Small intestine (tissue), 7 donors: ENCODE results near the gene CLC. TPM values are rescaled to one million over a fixed set of nuclear protein-coding genes. Genes with fewer than 3 reads are reported as not detected.

Source experiments
- DNase-seq, 2 donors: peaks; one replicate each; pipeline versions ENCODE4 v3.0.0 to v3.0.0-alpha.2; 2013
- FAIRE-seq: peaks from 2 replicates; lab custom pipeline; 2012; peaks lifted over from hg19 to GRCh38; lab: Jason Lieb, UNC
- H3K27ac ChIP-seq, 3 donors: one replicate each; pipeline ENCODE4 v1.5.1; 2013; ENCODE audit warnings: low read length in 2 of 3, mild to moderate bottlenecking in 2 of 3, control low read depth in 1 of 3, inconsistent platforms in 1 of 3, low read depth in 1 of 3, moderate library complexity in 1 of 3
- H3K27me3 ChIP-seq, 3 donors: one replicate each; pipeline ENCODE4 v1.6.1; 2013; ENCODE audit warnings: low read length in 3 of 3, inconsistent platforms in 1 of 3; ENCODE audit not compliant: control insufficient read depth in 3 of 3, insufficient read depth in 3 of 3
- H3K36me3 ChIP-seq, 3 donors: one replicate each; pipeline ENCODE4 v1.6.1; 2013; ENCODE audit warnings: low read length in 3 of 3, inconsistent platforms in 1 of 3, low read depth in 1 of 3, mild to moderate bottlenecking in 1 of 3, moderate library complexity in 1 of 3; ENCODE audit not compliant: control insufficient read depth in 3 of 3, insufficient read depth in 2 of 3
- H3K4me1 ChIP-seq, 3 donors: one replicate each; pipeline ENCODE4 v1.6.1; 2013; ENCODE audit warnings: low read length in 2 of 3, inconsistent platforms in 1 of 3, low read depth in 1 of 3, mild to moderate bottlenecking in 1 of 3, moderate library complexity in 1 of 3; ENCODE audit not compliant: control insufficient read depth in 3 of 3, insufficient read depth in 2 of 3
- H3K4me3 ChIP-seq, 3 donors: one replicate each; pipeline ENCODE4 v1.5.1; 2013; ENCODE audit warnings: low read length in 3 of 3, control low read depth in 1 of 3, inconsistent platforms in 1 of 3, low read depth in 1 of 3, mild to moderate bottlenecking in 1 of 3, moderate library complexity in 1 of 3
- H3K9me3 ChIP-seq, 2 donors: one replicate each; pipeline ENCODE4 v1.6.1; 2013; ENCODE audit warnings: low read depth in 1 of 2, low read length in 1 of 2; ENCODE audit not compliant: control insufficient read depth in 2 of 2, insufficient read depth in 1 of 2
- WGBS, 3 donors: extraction: QIAGEN DNeasy Blood & Tissue Kit; methylation state at CpG; one replicate each; pipeline ENCODE4 v1.1.7; 2013; 5-methylcytosine and 5-hydroxymethylcytosine counted together
- polyA plus RNA-seq, 4 donors: library from polyadenylated mRNA; stranded (reverse) in 3 of 4; unstranded in 1 of 4; fragments of 200-250 nt in 3 of 4; fragments of 120-200 nt in 1 of 4; gene quantifications; one replicate each; pipeline versions ENCODE4 v1.2.1 to v1.2.3, GENCODE V29; 2013
- donor health status: healthy with polysubstance abuse.
- donor health status: control.
- donor health status: control.
- donor health status: Bipolar disorder and iron deficiency.
- donor health status: healthy.

Gene CLC
- polyA plus RNA-seq, 4 donors: 1.2 to 27.3 TPM; not detected in 2

DNA sequence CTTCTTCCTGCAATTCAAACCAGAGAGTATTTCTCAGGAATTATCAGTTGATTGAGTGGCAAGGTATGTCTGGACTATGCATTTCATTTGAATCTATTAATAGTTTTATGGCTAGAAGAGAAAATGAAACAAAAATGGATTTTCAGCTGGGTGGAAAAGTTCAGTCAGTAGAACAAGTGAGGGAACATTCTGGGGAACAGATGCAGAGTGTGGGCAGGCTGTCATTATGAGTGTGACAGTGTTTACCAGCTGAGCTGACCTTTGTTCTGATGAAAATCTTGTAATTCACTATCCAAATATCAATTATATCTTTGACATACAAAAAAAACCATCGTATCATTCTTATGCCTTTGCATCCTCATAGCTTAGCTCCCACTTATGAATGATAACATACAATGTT, 2.6 kb upstream of the CLC start:
- H3K4me1 ChIP-seq: no peaks in the 10 kb centered on the region
- H3K27me3 ChIP-seq: peaks cover 0 to 2% (median 0%) of the 10 kb centered on the region in 3 donors
- no peak overlapping the region for H3K4me3 ChIP-seq
- H3K27ac ChIP-seq: no peak overlapping the region
- FAIRE-seq: no peak
- DNase-seq: no peak
- H3K36me3 ChIP-seq: no peaks in the 10 kb centered on the region
- WGBS, 3 donors: 43 to 86% (median 72%) methylated on average over 1 of the region's 1 CpG
- no peaks in the 10 kb centered on the region for H3K9me3 ChIP-seq

DNA sequence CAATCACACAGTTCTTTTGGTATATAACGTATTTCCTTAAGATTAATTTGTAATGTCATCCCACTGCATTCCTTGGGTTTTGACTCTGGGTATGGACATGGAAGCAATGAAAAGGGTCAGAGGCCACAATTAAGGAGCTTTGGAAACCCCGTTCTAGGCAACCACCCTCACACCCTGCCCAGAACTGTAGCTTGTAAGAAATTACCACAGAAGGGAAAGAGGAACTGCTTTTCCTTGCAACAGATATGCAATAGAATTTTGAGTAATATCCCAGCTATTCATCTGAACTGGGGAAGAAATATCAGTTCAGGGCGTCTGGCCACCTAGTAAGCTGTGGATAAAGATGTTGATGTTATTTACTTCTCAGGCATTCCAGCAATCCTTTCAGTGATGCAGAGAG, 985 bp upstream of the CLC start:
- Histone ChIP-seq H3K36me3 (no peaks in the 10 kb centered on the region), H3K9me3 (no peaks in the 10 kb centered on the region), H3K4me1 (no peaks in the 10 kb centered on the region), H3K27ac (no peak overlapping the region), H3K27me3 (peaks cover 0 to 2% (median 0%) of the 10 kb centered on the region in 3 donors), H3K4me3 (no peak overlapping the region)
- FAIRE-seq (no peak), DNase-seq (no peak)
- WGBS, 3 donors: 35 to 39% (median 38%) methylated on average over 3 of the region's 3 CpGs

DNA sequence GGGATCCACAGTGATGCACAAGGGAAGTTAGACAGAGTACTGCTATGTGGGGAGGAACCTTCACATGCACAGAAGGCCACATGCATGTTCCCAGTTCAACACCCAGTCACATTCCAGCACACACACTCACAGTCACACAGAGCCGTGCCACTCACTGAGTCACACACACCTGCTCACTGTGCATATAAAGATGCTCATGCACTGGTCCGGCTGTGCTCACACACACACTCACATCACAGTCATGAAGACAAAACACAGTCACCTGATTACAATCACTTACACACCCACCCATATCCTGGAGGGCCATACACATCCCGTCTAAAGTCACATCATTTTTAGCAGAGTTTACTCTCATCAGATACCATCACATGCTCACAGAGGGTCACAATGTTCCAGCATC, 478 bp downstream of the CLC start:
- Histone ChIP-seq H3K4me1 (no peaks in the 10 kb centered on the region), H3K27ac (no peak overlapping the region), H3K27me3 (peaks cover 0 to 2% (median 0%) of the 10 kb centered on the region in 3 donors), H3K9me3 (no peaks in the 10 kb centered on the region), H3K36me3 (no peaks in the 10 kb centered on the region), H3K4me3 (no peak overlapping the region)
- FAIRE-seq: no peak
- 52 to 68% (median 67%) methylated on average over 3 of the region's 3 CpGs for WGBS, 3 donors
- DNase-seq: no peak

DNA sequence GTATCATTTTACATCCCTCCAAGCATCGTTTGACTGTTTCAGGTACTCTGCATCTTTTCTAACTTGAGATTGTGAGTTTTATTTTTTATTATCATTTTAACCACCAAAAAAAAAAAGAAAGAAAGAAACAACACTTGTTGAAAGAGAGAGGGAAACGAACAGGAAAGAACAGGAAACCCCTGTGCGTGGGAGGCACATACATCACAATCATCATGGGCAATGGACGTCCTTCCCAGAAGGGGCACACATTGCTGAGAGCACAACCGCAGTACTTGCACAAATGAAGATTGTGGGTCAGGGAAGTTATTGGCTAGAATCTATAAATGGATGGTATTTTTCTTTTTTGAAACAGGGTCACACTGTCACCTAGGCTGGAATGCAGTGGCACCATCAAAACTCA, 1.7 kb downstream of the CLC start:
- no peak for FAIRE-seq

DNA sequence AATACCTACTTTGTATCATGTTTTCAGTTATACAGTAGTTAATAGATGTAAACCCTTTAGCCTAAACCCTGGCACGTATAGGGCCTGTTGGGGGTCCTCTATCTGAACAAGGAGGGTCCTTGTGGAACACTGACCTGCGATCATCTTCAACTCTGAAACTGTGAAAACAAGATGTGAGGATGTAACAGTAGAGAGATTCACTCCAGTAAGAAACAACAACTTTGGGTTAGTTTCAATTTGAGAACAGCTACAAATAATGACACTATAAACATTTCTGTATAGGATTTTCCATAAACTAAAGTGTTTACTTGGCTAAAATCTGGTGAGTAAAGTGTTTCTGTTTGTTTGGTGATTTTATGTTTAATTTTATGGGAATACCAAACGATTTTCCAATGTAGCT, 2.1 kb downstream of the CLC start:
- FAIRE-seq (no peak), DNase-seq (no peak)
- Histone ChIP-seq H3K27me3 (peaks cover 0 to 2% (median 0%) of the 10 kb centered on the region in 3 donors), H3K27ac (no peak overlapping the region), H3K36me3 (no peaks in the 10 kb centered on the region), H3K4me1 (no peaks in the 10 kb centered on the region), H3K4me3 (no peak overlapping the region), H3K9me3 (no peaks in the 10 kb centered on the region)
- 31 to 57% (median 43%) methylated on average over 3 of the region's 3 CpGs for WGBS, 3 donors

More for the DNA sequence above, 1.7 kb downstream of the CLC start:
- Histone ChIP-seq H3K27me3 (peaks cover 0 to 2% (median 0%) of the 10 kb centered on the region in 3 donors), H3K4me3 (no peak overlapping the region), H3K27ac (no peak overlapping the region), H3K4me1 (no peaks in the 10 kb centered on the region), H3K36me3 (no peaks in the 10 kb centered on the region), H3K9me3 (no peaks in the 10 kb centered on the region)
- WGBS, 3 donors: 51 to 71% (median 60%) methylated on average over 5 of the region's 5 CpGs
- no peak for DNase-seq

DNA sequence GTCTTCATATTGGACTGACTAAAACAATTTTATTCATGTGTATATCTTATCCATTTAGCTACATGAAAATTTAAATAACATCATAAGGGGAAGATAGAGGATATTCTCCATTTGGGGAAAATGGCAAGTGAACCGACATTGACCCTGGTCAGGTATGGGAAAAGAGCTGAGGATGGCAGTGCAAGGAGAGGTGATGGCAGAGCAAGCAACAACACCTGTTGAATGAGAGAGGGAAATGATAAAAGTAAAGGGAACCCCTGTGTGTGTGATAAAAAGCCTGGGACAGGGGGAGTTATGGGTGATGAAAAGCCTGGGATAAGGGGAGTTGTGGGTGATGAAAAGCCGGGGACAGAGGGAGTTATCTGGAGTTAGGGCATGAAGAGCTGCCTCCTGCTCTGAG, 4.0 kb downstream of the CLC start:
- WGBS, 3 donors: 83 to 89% (median 87%) methylated on average over 2 of the region's 2 CpGs
- Histone ChIP-seq H3K36me3 (no peaks in the 10 kb centered on the region), H3K4me3 (no peak overlapping the region), H3K27ac (no peak overlapping the region), H3K27me3 (peaks cover 0 to 2% (median 0%) of the 10 kb centered on the region in 3 donors), H3K9me3 (no peaks in the 10 kb centered on the region), H3K4me1 (no peaks in the 10 kb centered on the region)
- DNase-seq: no peak
- no peak for FAIRE-seq

DNA sequence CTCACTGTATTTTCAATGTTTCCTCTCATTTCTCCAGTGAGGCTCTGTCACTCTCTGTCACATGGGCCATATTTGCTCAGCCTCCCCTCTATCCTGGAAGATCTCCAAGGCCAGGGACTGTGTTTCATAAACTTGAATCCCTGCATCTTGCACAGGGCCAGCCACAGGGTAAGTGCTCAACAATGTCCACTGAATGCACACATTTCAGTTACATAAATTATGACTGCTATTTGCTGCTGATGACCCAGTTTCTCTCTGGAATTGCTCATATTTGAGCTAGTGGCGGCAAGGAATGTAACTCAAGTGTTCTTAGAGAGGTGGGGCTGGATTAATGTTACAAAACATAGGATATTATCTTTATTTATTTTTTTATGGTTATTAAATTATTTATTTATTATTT, 6.1 kb downstream of the CLC start:
- Histone ChIP-seq H3K4me3 (no peak overlapping the region), H3K27ac (no peak overlapping the region), H3K4me1 (no peaks in the 10 kb centered on the region), H3K9me3 (no peaks in the 10 kb centered on the region), H3K36me3 (no peaks in the 10 kb centered on the region), H3K27me3 (no peaks in the 10 kb centered on the region)
- FAIRE-seq (no peak), DNase-seq (no peak)
- WGBS, 3 donors: 92 to 97% (median 93%) methylated on average over 1 of the region's 1 CpG

DNA sequence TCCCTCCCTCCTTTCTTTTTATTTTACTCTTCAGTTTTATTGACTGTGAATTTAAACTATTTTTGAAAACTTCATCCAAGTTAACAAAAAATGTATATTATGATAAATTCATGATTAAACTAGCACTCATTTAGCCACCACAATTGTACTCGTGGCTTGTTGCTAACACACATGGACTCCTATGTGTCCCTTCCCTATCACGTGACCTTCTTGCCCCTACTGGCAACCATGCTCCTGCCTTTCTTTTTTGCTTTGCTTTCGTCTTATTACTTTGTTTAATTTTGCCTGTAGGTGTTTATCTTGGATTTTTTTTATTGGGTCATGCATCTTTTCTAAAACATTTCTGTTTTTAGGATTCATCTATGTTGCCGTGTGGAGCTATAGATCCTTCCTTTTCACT, 8.2 kb downstream of the CLC start:
- no peak for FAIRE-seq
- Histone ChIP-seq H3K4me1 (no peaks in the 10 kb centered on the region), H3K4me3 (no peak overlapping the region), H3K27me3 (no peaks in the 10 kb centered on the region), H3K27ac (no peak overlapping the region), H3K36me3 (no peaks in the 10 kb centered on the region), H3K9me3 (no peaks in the 10 kb centered on the region)
- no peak for DNase-seq
- WGBS, 3 donors: 27 to 55% (median 51%) methylated on average over 4 of the region's 4 CpGs

DNA sequence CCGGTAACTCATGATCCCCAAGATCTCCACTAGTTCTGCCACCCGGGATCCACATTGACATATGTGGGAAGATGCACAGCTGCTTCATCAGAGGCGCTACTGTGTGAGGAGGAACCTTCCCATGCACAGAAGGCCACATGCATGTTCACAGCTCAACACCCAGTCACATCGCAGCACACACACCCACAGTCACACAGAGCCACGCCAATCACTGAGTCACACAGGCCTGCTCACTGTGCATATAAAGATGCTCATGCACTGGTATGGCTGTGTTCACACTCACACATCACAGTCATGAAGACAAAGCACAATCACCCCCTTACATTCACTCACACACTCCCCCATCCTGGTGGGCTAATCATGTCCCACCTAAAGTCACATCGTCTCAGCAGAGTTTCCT, 9.8 kb downstream of the CLC start:
- H3K27ac ChIP-seq: no peak overlapping the region
- FAIRE-seq (no peak), DNase-seq (no peak)
- H3K36me3 ChIP-seq: no peaks in the 10 kb centered on the region
- H3K9me3 ChIP-seq: no peaks in the 10 kb centered on the region
- no peaks in the 10 kb centered on the region for H3K27me3 ChIP-seq
- no peak overlapping the region for H3K4me3 ChIP-seq
- H3K4me1 ChIP-seq: no peaks in the 10 kb centered on the region
- WGBS, 3 donors: 80 to 87% (median 87%) methylated on average over 6 of the region's 6 CpGs
